Stimulated activated CD8-positive, alpha-beta memory T cell treated with anti-CD3 and anti-CD28 coated beads, Interleukin-7, amount 100 ng/mL, for 24 hours (primary cell): ENCODE data around the gene TLE4.

Source experiments
- DNase-seq: peaks from one replicate; pipeline ENCODE4 v3.0.0-alpha.2; 2020; ENCODE audit warnings: low read depth

Gene TLE4

GRCh38 chr9:79691496-79691895, 119.7 kb downstream of the TLE4 start:
- DNase-seq = no peak

DNA sequence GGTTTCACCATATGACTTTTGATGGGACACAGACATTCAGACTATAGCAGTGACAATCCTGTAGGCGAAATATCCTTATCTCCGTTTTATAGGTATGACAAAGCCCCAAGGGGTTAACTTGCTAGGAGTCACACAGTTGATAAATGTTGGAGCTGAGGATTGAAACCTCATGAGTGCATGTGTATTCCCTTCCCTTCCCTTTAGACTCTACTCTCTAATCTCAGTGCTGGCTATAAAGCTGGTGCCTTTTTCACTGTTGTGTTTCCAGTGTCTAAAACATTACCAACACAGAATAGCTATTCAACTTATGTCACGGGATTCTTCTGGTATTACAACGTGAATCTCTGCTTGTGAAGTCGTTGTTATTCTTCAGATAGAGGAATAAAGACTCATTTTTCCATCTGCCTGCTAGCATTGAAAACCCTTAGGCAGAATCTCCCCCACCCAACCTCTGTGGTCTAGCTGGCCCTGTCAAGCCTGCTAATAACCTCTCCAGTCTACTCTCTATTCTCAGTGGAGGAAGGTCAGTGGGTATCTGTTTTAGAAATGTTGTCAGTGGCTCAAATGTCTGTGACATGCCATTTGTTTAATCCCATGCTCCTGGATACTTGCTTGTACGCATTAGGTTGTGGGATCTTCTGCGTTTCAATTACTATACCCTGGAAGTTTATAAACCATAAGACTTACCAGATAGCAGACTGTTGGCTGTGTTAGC, 121.2 kb downstream of the TLE4 start:
- no peak for DNase-seq

- DNase-seq = no peak
Measured at GRCh38 chr9:79693750-79694149, 122.0 kb downstream of the TLE4 start.

- DNase-seq = no peak
Measured at GRCh38 chr9:79694208-79694607, 122.4 kb downstream of the TLE4 start.

- DNase-seq = no peak
Measured at GRCh38 chr9:79694676-79695400, 123.1 kb downstream of the TLE4 start.

GRCh38 chr9:79695531-79696175, 123.9 kb downstream of the TLE4 start:
- no peak for DNase-seq

GRCh38 chr9:79698967-79699366, 127.2 kb downstream of the TLE4 start:
- DNase-seq = no peak

GRCh38 chr9:79699479-79699878, 127.7 kb downstream of the TLE4 start:
- DNase-seq = no peak

GRCh38 chr9:79700607-79701360, 129.0 kb downstream of the TLE4 start:
- no peak for DNase-seq

GRCh38 chr9:79701651-79702050, 129.9 kb downstream of the TLE4 start:
- DNase-seq = no peak

DNA sequence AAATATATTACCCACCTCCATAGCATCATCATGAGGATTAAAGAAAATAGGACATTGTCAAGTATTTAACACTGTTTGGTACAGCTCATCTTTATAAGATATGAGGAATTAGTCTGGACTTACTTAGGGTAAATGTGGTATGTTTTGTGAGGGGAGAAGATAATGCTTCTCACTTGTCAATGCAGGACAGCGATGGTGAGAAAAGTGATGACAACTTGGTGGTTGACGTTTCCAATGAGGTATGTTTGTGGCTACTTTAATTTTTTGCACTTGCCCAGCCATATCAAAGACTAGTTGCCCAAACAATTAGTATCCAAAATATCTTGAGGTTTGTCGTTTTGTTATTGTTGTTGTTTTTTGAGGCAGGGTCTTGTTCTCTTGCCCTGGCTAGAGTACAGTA, 133.9 kb downstream of the TLE4 start:
- DNase-seq = no peak

GRCh38 chr9:79706512-79706911, 134.7 kb downstream of the TLE4 start:
- no peak for DNase-seq

GRCh38 chr9:79707589-79707988, 135.8 kb downstream of the TLE4 start:
- DNase-seq = no peak

GRCh38 chr9:79708541-79708940, 136.8 kb downstream of the TLE4 start:
- no peak for DNase-seq

- DNase-seq = no peak
Measured at GRCh38 chr9:79709743-79710674, 138.2 kb downstream of the TLE4 start.

GRCh38 chr9:79711874-79712273, 140.1 kb downstream of the TLE4 start:
- DNase-seq = no peak

DNA sequence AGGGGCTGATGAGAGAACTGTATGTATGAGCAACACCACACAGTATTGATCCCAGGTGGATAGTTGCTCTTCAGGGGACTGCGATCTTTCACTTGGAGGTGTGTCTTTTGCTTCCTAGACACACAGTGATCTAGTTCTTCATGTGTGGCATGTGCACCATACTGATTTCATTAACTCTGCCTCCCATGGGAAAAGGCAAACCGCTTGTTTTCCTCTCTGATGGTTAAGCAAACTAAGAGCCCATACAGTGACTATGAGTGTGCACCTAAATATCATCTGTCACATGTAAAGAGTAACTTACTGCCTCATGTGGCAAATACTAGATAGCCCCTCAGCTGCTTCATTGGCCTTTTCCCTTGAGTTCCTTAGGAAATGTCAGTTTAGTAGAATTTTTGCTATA, 147.3 kb downstream of the TLE4 start:
- no peak for DNase-seq

DNA sequence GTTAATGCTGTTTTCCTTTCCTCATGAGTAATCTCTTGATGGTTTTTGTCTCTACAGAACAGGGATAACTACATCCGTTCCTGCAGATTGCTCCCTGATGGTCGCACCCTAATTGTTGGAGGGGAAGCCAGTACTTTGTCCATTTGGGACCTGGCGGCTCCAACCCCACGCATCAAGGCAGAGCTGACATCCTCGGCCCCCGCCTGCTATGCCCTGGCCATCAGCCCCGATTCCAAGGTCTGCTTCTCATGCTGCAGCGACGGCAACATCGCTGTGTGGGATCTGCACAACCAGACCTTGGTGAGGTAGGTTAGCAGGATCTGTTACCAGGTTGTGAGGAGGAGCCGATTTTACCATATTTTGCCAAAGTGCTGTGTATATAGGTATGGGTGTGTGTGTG, 148.2 kb downstream of the TLE4 start:
- DNase-seq = no peak

GRCh38 chr9:79731171-79731890, 159.6 kb downstream of the TLE4 start:
- DNase-seq = no peak

GRCh38 chr9:79735023-79735779, 163.4 kb downstream of the TLE4 start:
- DNase-seq = no peak
